Upper lobe of left lung (tissue), 6 donors: ENCODE data around the gene OAS3. TPM values are rescaled to one million over a fixed set of nuclear protein-coding genes. Genes with fewer than 3 reads are reported as not detected.

ENCODE experiments used
- ATAC-seq, 2 donors: fragments of 200-7000 bp; cut with Tn5 transposase; one replicate each; pipeline ENCODE4 v1.9.1; 2022; ENCODE audit warnings: mild to moderate bottlenecking in 2 of 2, moderate library complexity in 2 of 2; ENCODE audit not compliant: low FRiP score in 2 of 2
- DNase-seq, 2 donors: peaks; one replicate each; pipeline ENCODE4 v3.0.0-alpha.2; 2019 to 2020
- H3K27ac ChIP-seq, 4 donors: fragments of 200-600 bp; sonication (generic); one replicate each; pipeline ENCODE4 v1.5.1; 2016 to 2019
- H3K27me3 ChIP-seq, 4 donors: fragments of 200-600 bp; sonication (generic); one replicate each; pipeline ENCODE4 v1.5.1; 2017 to 2019
- H3K36me3 ChIP-seq, 4 donors: fragments of 200-600 bp; sonication (generic); one replicate each; pipeline ENCODE4 v1.5.1; 2016 to 2019
- H3K4me1 ChIP-seq, 4 donors: fragments of 200-600 bp; sonication (generic); one replicate each; pipeline ENCODE4 v1.5.1; 2018 to 2019
- H3K4me3 ChIP-seq, 4 donors: fragments of 200-600 bp; sonication (generic); one replicate each; pipeline ENCODE4 v1.5.1; 2017 to 2019; ENCODE audit warnings: mild to moderate bottlenecking in 2 of 4, moderate library complexity in 1 of 4
- H3K9me3 ChIP-seq, 4 donors: fragments of 200-600 bp; sonication (generic); one replicate each; pipeline ENCODE4 v1.5.1; 2018 to 2019
- CTCF ChIP-seq, 6 experiments: fragments of 450-650 bp in 4 of 6; fragments of 200-600 bp in 2 of 6; sonication (generic) in 2 of 6; IDR thresholded peaks; one replicate each; pipeline ENCODE4 v1.5.1; 2016 to 2019; ENCODE audit warnings: antibody characterized with exemption in 6 of 6
- EP300 ChIP-seq, 4 donors: sonication (generic); formaldehyde crosslinking; IDR thresholded peaks; one replicate each; pipeline ENCODE4 v1.5.1; 2017; ENCODE audit warnings: antibody characterized with exemption in 4 of 4, control low read depth in 2 of 4
- POLR2A ChIP-seq, 4 donors: fragments of 450-650 bp; IDR thresholded peaks; one replicate each; pipeline ENCODE4 v1.5.1; 2016 to 2017; ENCODE audit warnings: antibody characterized with exemption in 4 of 4, mild to moderate bottlenecking in 2 of 4
- POLR2AphosphoS5 ChIP-seq, 2 donors: sonication (generic); formaldehyde crosslinking; IDR thresholded peaks; one replicate each; pipeline ENCODE4 v1.5.1; 2017; ENCODE audit warnings: antibody characterized with exemption in 2 of 2
- whole genome bisulfite sequencing, 2 donors: methylation state at CpG; one replicate each; pipeline ENCODE4 v1.1.5; 2017 to 2018; 5-methylcytosine and 5-hydroxymethylcytosine counted together
- total RNA-seq, 6 donors: library from RNA; depleted of rRNA in 4 of 6; stranded (reverse); fragments of >200 nt in 4 of 6; gene quantifications; one replicate each; pipeline versions ENCODE4 v1.1.0 to v1.2.1, GENCODE V29; 2016 to 2021
- donor health status: DM: no; HTN: no; CAD: no; lungs with moderate emphysema.
- donor health status: DM: no; HTN: yes; CAD: no; lungs with severe emphysema.

The OAS3 gene
- total RNA-seq, 6 donors from 2014 or later: 15.3 to 61.9 (median 28.8) TPM

GRCh38 chr12:112995008-112995407, 56.7 kb downstream of the OAS3 start:
- 84% methylated on average over 5 of the region's 5 CpGs for WGBS, 2 donors
- H3K4me3 ChIP-seq: no peak overlapping the region
- TF ChIP-seq POLR2AphosphoS5 (IDR thresholded peaks at IDR 0.05) (no peak), EP300 (IDR thresholded peaks at IDR 0.05) (no peak), POLR2A (IDR thresholded peaks at IDR 0.05) (no peak)
- DNase-seq: no peak
- peaks cover 13 to 51% (median 22%) of the 10 kb centered on the region in 4 donors for H3K36me3 ChIP-seq
- H3K9me3 ChIP-seq: peaks cover 0 to 5% (median 0%) of the 10 kb centered on the region in 4 donors
- no peaks in the 10 kb centered on the region for H3K4me1 ChIP-seq
- H3K27me3 ChIP-seq: no peaks in the 10 kb centered on the region
- no peak for ATAC-seq
- H3K27ac ChIP-seq: no peak overlapping the region

- Histone ChIP-seq H3K4me3 (no peak overlapping the region), H3K27ac (no peak overlapping the region), H3K9me3 (peaks cover 0 to 5% (median 0%) of the 10 kb centered on the region in 4 donors), H3K4me1 (no peaks in the 10 kb centered on the region), H3K27me3 (no peaks in the 10 kb centered on the region), H3K36me3 (peaks cover 13 to 61% (median 22%) of the 10 kb centered on the region in 4 donors)
- no peak for ATAC-seq
- DNase-seq: no peak
- TF ChIP-seq POLR2A (IDR thresholded peaks at IDR 0.05): no peak
- TF ChIP-seq EP300 (IDR thresholded peaks at IDR 0.05): no peak
- no peak for TF ChIP-seq CTCF (IDR thresholded peaks at IDR 0.05)
- no peak for TF ChIP-seq POLR2AphosphoS5 (IDR thresholded peaks at IDR 0.05)
- WGBS, 2 donors: 86 to 91% methylated on average over 8 of the region's 8 CpGs
Observed at GRCh38 chr12:112996501-112996900, 58.2 kb downstream of the OAS3 start.

DNA sequence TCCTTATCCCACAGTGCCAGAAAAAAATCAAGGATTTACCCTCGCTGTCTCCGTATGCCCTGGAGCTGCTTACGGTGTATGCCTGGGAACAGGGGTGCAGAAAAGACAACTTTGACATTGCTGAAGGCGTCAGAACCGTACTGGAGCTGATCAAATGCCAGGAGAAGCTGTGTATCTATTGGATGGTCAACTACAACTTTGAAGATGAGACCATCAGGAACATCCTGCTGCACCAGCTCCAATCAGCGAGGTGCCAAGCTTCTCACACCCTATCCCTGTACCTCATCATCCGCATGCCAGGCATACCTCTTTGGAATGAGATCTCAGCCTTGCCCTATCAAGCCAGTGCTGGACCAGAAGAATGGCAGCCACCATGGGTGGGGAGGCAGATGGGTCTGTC, 59.2 kb downstream of the OAS3 start:
- WGBS, 2 donors: 94% methylated on average over 7 of the region's 7 CpGs
- Histone ChIP-seq H3K4me3 (no peak overlapping the region), H3K4me1 (no peaks in the 10 kb centered on the region), H3K27ac (no peak overlapping the region), H3K27me3 (no peaks in the 10 kb centered on the region), H3K36me3 (peaks cover 13 to 68% (median 22%) of the 10 kb centered on the region in 4 donors), H3K9me3 (peaks cover 0 to 5% (median 0%) of the 10 kb centered on the region in 4 donors)
- ATAC-seq: no peak
- TF ChIP-seq POLR2A (IDR thresholded peaks at IDR 0.05) (no peak), EP300 (IDR thresholded peaks at IDR 0.05) (no peak), CTCF (IDR thresholded peaks at IDR 0.05) (no peak), POLR2AphosphoS5 (IDR thresholded peaks at IDR 0.05) (no peak)
- no peak for DNase-seq

GRCh38 chr12:112998987-112999767, 60.9 kb downstream of the OAS3 start:
- no peaks in the 10 kb centered on the region for H3K27me3 ChIP-seq
- ATAC-seq: no peak
- DNase-seq: peak in 1 of 2 donors; percentile 22
- TF ChIP-seq EP300 (IDR thresholded peaks at IDR 0.05) (no peak), CTCF (IDR thresholded peaks at IDR 0.05) (no peak), POLR2A (IDR thresholded peaks at IDR 0.05) (no peak), POLR2AphosphoS5 (IDR thresholded peaks at IDR 0.05) (no peak)
- peaks cover 0 to 5% (median 0%) of the 10 kb centered on the region in 4 donors for H3K9me3 ChIP-seq
- no peak overlapping the region for H3K4me3 ChIP-seq
- 88 to 90% methylated on average over 12 of the region's 12 CpGs for WGBS, 2 donors
- H3K36me3 ChIP-seq: peaks cover 13 to 85% (median 26%) of the 10 kb centered on the region in 4 donors
- H3K4me1 ChIP-seq: no peaks in the 10 kb centered on the region
- no peak overlapping the region for H3K27ac ChIP-seq

GRCh38 chr12:113000433-113000832, 62.2 kb downstream of the OAS3 start:
- no peak overlapping the region for H3K27ac ChIP-seq
- TF ChIP-seq POLR2AphosphoS5 (IDR thresholded peaks at IDR 0.05) (no peak), EP300 (IDR thresholded peaks at IDR 0.05) (no peak), POLR2A (IDR thresholded peaks at IDR 0.05) (no peak), CTCF (IDR thresholded peaks at IDR 0.05) (no peak)
- peaks cover 13 to 90% (median 29%) of the 10 kb centered on the region in 4 donors for H3K36me3 ChIP-seq
- DNase-seq (no peak), ATAC-seq (no peak)
- 95 to 97% methylated on average over 6 of the region's 6 CpGs for WGBS, 2 donors
- no peaks in the 10 kb centered on the region for H3K4me1 ChIP-seq
- H3K9me3 ChIP-seq: peaks cover 0 to 5% (median 0%) of the 10 kb centered on the region in 4 donors
- H3K4me3 ChIP-seq: no peak overlapping the region
- H3K27me3 ChIP-seq: no peaks in the 10 kb centered on the region
